ENCODE data around the gene MED19.
"Not testable (repeated sequence)": the region's sequence is repeated elsewhere in the genome, so short reads cannot be mapped to it uniquely, and the experiment has no call there.

The MED19 gene

DNA sequence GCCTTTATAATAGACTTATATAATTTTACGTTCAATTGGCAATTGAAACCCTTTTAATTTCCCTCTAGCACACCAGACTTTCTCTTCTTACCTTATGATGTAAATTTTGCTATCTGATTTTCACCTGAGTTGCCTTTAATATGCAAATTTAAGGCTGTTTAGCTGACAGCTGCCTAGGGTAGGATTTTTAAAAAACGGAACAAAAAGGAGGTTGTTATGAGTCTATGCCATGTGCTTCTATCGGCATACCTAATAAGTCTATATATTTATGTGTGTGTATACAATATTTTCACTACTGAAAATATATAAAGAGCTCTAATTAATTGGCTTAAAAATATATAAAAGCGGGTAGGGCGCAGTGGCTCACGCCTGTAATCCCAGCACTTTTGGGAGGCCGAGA, 17.5 kb upstream of the MED19 start:
- no peak for TF ChIP-seq EZH2phosphoT487 (conservative IDR thresholded peaks at IDR 0.05; ENCODE audit: low read length)
- Histone ChIP-seq H3K36me3 (ENCODE audit: low read length) (no peaks in the 10 kb centered on the region), H3K9ac (ENCODE audit: low read length) (peak overlapping the region; percentile 6; the same call in 1 of the 2 replicates), H3F3A (ENCODE audit: insufficient read depth) (peaks cover 13% of the 10 kb centered on the region; the same call in 1 of the 2 replicates), H3K79me2 (ENCODE audit: insufficient read depth, low read length) (peaks cover 94% of the 10 kb centered on the region), H4K20me1 (ENCODE audit: low read depth, low read length) (peaks cover 6% of the 10 kb centered on the region; the same call in 1 of the 2 replicates), H3K27me3 (ENCODE audit: low read length) (no peaks in the 10 kb centered on the region), H3K4me3 (ENCODE audit: insufficient read depth, low read length, poor library complexity, severe bottlenecking) (no peak overlapping the region), H3K9me3 (ENCODE audit: insufficient read depth, low read length) (no peaks in the 10 kb centered on the region), H3K27ac (ENCODE audit: low read depth, low read length) (peak overlapping the region; percentile 28; the same call in 1 of the 2 replicates), H3K4me2 (ENCODE audit: low read depth, low read length, poor library complexity, severe bottlenecking) (peak overlapping the region; percentile 45), H3K9me2 (replicated peaks; ENCODE audit: insufficient read depth, low read length) (no peaks in the 10 kb centered on the region), H2AFZ (ENCODE audit: low read depth, low read length, severe bottlenecking) (no peak overlapping the region)

DNA sequence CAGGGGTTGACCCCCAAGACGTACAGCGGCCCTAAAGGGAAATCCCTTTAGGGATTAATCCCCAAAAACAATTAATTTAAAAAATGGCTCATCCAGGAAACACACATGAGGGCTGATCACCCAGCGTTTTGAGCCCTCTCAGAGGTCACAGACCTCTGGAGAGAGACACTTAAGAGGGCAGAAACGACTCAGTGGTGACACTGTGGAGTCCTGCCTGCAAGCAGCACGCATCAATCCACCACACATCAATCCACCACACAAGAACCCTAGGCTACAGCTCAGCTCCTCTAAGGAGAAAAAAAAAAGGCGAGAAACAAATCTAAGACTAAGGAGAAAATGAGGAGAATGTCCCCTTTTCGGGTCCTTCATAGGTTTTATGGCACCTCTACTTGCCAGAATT, 16.8 kb upstream of the MED19 start:
- Histone ChIP-seq H3K9me2 (replicated peaks; ENCODE audit: insufficient read depth, low read length) (no peaks in the 10 kb centered on the region), H3K27ac (ENCODE audit: low read depth, low read length) (peak overlapping the region; percentile 28; the same call in 1 of the 2 replicates), H2AFZ (ENCODE audit: low read depth, low read length, severe bottlenecking) (no peak overlapping the region), H3K27me3 (ENCODE audit: low read length) (no peaks in the 10 kb centered on the region), H3K36me3 (ENCODE audit: low read length) (no peaks in the 10 kb centered on the region), H3K9me3 (ENCODE audit: insufficient read depth, low read length) (no peaks in the 10 kb centered on the region), H3F3A (ENCODE audit: insufficient read depth) (peaks cover 18% of the 10 kb centered on the region; the same call in 1 of the 2 replicates), H4K20me1 (ENCODE audit: low read depth, low read length) (peaks cover 9% of the 10 kb centered on the region; the same call in 1 of the 2 replicates), H3K79me2 (ENCODE audit: insufficient read depth, low read length) (peaks cover 95% of the 10 kb centered on the region), H3K4me2 (ENCODE audit: low read depth, low read length, poor library complexity, severe bottlenecking) (peak overlapping the region; percentile 45), H3K9ac (ENCODE audit: low read length) (peak overlapping the region; percentile 6; the same call in 1 of the 2 replicates), H3K4me3 (ENCODE audit: insufficient read depth, low read length, poor library complexity, severe bottlenecking) (no peak overlapping the region)
- no peak for TF ChIP-seq EZH2phosphoT487 (conservative IDR thresholded peaks at IDR 0.05; ENCODE audit: low read length)
- TF ChIP-seq, protein P1, sequence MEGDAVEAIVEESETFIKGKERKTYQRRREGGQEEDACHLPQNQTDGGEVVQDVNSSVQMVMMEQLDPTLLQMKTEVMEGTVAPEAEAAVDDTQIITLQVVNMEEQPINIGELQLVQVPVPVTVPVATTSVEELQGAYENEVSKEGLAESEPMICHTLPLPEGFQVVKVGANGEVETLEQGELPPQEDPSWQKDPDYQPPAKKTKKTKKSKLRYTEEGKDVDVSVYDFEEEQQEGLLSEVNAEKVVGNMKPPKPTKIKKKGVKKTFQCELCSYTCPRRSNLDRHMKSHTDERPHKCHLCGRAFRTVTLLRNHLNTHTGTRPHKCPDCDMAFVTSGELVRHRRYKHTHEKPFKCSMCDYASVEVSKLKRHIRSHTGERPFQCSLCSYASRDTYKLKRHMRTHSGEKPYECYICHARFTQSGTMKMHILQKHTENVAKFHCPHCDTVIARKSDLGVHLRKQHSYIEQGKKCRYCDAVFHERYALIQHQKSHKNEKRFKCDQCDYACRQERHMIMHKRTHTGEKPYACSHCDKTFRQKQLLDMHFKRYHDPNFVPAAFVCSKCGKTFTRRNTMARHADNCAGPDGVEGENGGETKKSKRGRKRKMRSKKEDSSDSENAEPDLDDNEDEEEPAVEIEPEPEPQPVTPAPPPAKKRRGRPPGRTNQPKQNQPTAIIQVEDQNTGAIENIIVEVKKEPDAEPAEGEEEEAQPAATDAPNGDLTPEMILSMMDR (IDR thresholded peaks at IDR 0.05; ENCODE audit: insufficient read depth, low read length, poor library complexity, severe bottlenecking): no peak

- H4K20me1 ChIP-seq (ENCODE audit: low read depth, low read length): peaks cover 9% of the 10 kb centered on the region; the same call in 1 of the 2 replicates
- H3K9ac ChIP-seq (ENCODE audit: low read length): no peak overlapping the region
- H3K9me3 ChIP-seq (ENCODE audit: insufficient read depth, low read length): no peaks in the 10 kb centered on the region
- no peak overlapping the region for H3K4me3 ChIP-seq (ENCODE audit: insufficient read depth, low read length, poor library complexity, severe bottlenecking)
- no peak overlapping the region for H3K27ac ChIP-seq (ENCODE audit: low read depth, low read length)
- no peak overlapping the region for H3K4me2 ChIP-seq (ENCODE audit: low read depth, low read length, poor library complexity, severe bottlenecking)
- H3F3A ChIP-seq (ENCODE audit: insufficient read depth): peaks cover 18% of the 10 kb centered on the region; the same call in 1 of the 2 replicates
- peaks cover 92% of the 10 kb centered on the region for H3K79me2 ChIP-seq (ENCODE audit: insufficient read depth, low read length)
- H3K27me3 ChIP-seq (ENCODE audit: low read length): no peaks in the 10 kb centered on the region
- no peak overlapping the region for H2AFZ ChIP-seq (ENCODE audit: low read depth, low read length, severe bottlenecking)
- no peaks in the 10 kb centered on the region for H3K9me2 ChIP-seq (replicated peaks; ENCODE audit: insufficient read depth, low read length)
- H3K36me3 ChIP-seq (ENCODE audit: low read length): peaks cover 5% of the 10 kb centered on the region; the same call in 1 of the 2 replicates
- no peak for TF ChIP-seq EZH2phosphoT487 (conservative IDR thresholded peaks at IDR 0.05; ENCODE audit: low read length)
- TF ChIP-seq, protein P1 (IDR thresholded peaks at IDR 0.05; ENCODE audit: insufficient read depth, low read length, poor library complexity, severe bottlenecking): no peak
Observed at GRCh38 chr11:57727185-57727584, 15.2 kb upstream of the MED19 start.

- H3K36me3 ChIP-seq (ENCODE audit: low read length); H3K9me3 ChIP-seq (ENCODE audit: insufficient read depth, low read length); H3K9ac ChIP-seq (ENCODE audit: low read length); H2AFZ ChIP-seq (ENCODE audit: low read depth, low read length, severe bottlenecking); H3K27ac ChIP-seq (ENCODE audit: low read depth, low read length); H3F3A ChIP-seq (ENCODE audit: insufficient read depth); H4K20me1 ChIP-seq (ENCODE audit: low read depth, low read length); H3K4me2 ChIP-seq (ENCODE audit: low read depth, low read length, poor library complexity, severe bottlenecking); H3K27me3 ChIP-seq (ENCODE audit: low read length); H3K9me2 ChIP-seq (replicated peaks; ENCODE audit: insufficient read depth, low read length); H3K4me3 ChIP-seq (ENCODE audit: insufficient read depth, low read length, poor library complexity, severe bottlenecking): not testable (repeated sequence)
- peaks cover 67% of the 10 kb centered on the region for H3K79me2 ChIP-seq (ENCODE audit: insufficient read depth, low read length)
Observed at GRCh38 chr11:57716726-57717125, 4.7 kb upstream of the MED19 start.

All from SU-DHL-6 (cell line).